ENCODE results near the gene ZNF549.
A peak's percentile ranks its signal among the peaks of the same experiment; 100 is the strongest.
"Not testable (repeated sequence)": the region's sequence is repeated elsewhere in the genome, so short reads cannot be mapped to it uniquely, and the experiment has no call there.

The ZNF549 gene

DNA sequence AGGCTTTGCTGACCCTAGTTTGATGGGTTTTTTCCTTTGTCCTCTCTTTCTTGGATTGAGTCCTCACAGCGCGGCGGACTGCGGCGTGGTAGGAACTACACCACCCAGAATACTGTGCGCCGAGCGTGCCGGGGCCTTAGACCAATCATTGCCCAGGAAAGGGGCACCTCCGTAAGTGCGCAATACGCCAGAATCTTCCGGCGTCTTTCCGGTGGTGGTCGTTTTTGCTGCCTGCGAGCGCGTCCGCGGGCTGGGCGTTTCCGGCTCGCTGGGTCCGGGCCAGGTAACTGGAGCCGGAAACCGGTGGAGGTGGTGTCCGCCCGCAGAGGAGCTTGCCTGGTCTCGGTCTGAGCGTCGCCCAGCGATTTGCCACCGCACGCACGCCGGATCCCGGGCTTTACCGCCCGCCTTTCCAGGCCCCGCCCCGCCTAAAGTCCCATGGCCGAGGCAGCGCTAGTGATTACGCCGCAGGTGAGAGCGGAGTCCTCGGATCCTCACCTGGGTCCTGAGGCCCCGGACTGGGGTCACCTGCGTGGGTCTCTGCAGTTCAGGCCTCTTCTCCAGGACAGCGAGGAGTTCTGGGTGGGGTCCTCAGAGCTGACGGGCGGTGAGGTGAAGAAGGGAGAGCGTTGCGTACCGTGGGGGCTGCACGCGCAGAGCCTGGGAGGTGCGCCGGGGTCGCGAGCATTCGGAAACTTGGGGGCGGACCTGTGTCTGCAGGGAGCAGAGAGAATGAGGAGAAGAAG, at the start of gene ZNF549:
ZNF549 (plus strand) TSS at position 221 of the 746 bp plus-strand sequence; CDS start at position 439, 218 bp downstream.
- peak; percentile 87 to 89 for DNase-seq

DNA sequence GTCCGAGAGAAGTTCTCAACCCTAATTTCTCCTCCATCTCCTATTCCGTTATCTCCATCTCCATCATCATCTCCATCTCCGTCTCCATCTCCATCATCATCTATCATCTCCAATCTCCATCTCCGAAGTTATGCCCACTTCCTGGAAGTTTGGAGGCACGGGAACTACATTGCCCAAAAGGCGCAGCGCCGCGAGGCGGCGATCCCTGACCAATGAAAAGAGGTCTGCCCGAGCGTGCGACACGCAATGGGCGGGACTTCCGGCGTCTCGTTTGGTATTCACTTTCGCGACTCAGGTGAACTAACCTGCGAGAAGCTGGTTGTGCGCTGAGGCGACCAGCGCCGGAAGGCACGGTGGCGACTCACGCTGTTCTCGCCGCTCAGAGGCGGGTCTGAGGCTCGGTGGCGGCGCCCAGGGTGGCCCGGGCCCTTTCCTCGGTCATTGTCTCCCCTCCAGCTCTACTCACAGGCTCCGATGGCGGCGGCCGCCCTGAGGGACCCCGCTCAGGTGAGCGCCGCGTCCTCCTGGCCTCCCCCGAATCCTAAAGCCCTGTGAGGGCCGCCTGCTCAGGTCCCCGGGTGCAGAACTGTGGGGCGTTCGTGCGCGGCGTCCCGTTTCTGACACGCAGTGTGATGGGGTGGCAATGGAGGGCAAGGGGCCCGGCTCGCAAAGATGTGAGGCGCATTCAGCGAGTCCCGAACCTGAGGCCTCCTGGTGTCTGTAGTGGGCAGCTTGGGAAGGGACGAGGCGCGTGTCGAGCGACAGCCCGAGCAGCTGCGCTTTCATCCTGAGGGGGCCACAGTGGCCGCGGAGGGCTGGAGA, 39.5 kb upstream of the ZNF549 start, which contains the start of gene ZNF419:
ZNF419 (plus strand) TSS at position 274 of the 822 bp plus-strand sequence; CDS start at position 475, 201 bp downstream.
- DNase-seq, result peak; percentile 93 to 95

DNA sequence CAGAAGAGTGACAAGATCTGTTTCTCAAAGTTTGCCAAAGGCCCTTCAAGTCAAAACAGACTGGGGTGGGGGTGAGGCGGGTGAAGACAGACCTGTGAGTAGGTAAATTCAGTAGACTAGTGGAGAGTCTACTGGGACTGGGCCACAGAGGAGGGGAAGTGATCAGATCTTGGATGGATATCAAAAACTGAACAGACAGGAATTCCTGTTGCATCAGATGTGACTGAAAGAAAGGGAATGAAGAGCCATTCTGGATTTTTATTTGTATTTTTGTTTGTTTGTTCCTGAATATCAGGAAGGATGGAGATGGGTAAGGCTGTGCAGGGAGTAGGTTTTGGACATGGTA, 38.9 kb upstream of the ZNF549 start:
- DNase-seq, result not testable (repeated sequence)

DNA sequence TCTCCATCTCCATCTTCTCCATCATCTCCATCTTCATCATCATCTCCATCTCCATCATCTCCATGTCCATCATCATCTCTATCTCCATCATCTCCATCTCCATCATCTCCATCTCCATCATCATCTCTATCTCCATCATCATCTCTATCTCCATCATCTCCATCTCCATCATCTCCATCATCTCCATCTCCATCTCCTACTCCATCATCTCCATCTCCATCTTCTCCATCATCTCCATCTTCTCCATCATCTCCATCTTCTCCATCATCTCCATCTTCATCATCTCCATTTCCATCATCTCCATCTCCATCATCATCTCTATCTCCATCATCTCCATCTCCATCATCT, 27.9 kb upstream of the ZNF549 start:
- DNase-seq, result not testable (repeated sequence)

DNA sequence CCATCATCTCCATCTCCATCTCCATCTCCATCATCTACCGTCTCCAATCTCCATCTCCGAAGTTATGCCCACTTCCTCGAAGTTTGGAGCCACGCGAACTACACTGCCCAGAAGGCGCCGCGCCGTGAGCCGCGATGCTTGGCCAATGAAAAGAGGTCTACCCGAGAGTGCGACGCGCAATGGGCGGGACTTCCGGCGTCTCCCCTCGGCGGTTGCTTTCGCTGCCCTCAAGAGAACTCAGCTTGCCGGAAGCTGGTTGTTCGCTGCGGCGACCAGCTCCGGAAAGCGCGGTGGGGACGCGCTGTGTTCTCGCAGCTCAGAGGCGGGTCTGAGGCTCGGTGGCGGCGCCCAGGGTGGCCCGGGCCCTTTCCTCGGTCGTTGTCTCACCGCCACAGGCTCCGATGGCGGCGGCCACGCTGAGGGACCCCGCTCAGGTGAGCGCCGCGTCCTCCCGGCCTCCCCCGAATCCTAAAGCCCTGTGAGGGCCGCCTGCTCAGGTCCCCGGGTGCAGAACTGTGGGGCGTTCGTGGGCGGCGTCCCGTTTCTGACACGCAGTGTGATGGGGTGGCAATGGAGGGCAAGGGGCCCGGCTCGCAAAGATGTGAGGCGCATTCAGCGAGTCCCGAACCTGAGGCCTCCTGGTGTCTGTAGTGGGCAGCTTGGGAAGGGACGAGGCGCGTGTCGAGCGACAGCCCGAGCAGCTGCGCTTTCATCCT, 27.3 kb upstream of the ZNF549 start, which contains the start of gene ZNF773:
ZNF773 (plus strand) TSS at position 259 of the 716 bp plus-strand sequence; CDS start at position 402, 143 bp downstream.
- DNase-seq, result peak; percentile 96 to 97

DNA sequence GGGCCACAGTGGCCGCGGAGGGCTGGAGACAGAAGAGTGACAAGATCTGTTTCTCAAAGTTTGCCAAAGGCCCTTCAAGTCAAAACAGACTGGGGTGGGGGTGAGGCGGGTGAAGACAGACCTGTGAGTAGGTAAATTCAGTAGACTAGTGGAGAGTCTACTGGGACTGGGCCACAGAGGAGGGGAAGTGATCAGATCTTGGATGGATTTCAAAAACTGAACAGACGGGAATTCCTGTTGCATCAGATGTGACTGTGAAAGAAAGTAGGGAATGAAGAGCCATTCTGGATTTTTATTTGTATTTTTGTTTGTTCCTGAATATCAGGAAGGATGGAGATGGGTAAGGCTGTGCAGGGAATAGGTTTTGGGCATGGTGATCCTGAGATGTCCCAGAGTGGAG, 26.8 kb upstream of the ZNF549 start:
- not testable (repeated sequence) for DNase-seq

DNA sequence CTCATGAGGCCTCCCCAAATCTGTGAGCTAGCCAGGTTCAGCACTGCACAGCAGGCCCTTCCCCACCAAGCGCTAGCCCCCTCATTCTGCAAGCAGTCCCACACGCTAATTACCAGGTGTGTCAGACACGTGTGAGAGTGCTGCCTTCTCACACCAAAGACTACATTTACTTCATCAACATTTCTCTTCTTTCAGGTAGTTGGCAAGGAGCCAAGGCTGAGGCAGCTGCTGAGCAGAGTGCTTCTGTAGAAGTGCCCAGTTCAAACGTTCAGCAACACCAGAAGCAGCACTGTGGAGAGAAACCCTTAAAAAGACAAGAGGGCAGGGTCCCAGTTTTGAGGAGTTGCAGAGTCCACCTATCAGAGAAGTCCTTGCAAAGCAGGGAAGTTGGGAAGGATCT, 21.0 kb upstream of the ZNF549 start:
- DNase-seq, result no peak

DNA sequence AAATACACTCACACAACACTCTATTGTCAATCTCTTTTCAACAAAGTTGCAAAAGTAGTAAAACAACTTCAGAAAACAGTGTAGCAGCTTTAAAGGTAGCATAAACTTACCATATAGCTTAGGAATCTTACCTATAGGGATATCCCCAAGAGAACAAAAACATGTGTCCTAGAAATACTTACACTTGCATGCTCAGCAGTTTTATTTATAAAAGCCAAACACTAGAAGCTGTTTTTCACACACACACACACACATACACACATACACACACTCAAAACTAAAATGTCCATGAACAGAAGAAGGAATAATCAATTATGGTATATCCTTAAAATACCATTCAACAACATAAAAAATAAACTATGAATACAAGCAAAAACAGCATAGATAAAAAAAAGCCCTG, 15.7 kb upstream of the ZNF549 start:
- no peak for DNase-seq

DNA sequence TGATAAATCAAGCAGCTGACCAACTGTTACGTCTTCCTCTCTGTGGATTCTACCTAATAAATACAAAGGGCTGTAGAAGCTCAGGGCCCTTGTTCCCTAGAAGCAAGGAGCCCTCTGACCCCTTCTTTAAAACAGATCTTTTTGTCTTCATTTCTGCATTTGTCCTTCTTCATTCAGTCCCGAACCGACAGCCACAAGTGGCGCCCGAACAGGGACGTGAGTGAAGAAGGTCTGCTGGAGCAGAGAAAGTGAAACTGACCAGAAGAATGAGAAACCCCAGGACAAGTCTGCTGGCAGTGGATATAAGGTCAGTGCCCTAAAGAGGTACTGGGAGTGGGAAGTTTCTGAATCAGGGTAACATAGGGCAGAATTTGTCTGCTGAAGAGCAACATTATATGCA, 14.3 kb upstream of the ZNF549 start:
- DNase-seq, result peak in 1 of 2 experiments; percentile 9

DNA sequence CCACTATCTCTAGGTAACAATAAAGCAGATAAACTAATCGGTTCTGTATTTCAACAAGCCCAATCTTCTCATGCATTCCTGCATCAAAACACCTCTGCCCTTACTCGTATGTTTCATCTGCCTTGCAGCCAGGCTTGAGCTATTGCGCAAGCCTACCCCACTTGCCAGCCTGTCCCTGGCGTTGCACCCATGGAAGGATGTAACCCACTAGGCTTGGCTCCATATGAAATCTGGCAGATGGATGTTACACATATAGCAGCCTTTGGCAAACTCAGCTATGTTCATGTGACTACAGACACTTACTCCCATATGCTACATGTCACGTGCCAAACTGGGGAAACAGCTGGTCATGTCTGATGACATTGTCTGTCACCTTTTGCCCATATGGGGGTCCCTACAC, 11.9 kb upstream of the ZNF549 start:
- DNase-seq, result no peak

DNA sequence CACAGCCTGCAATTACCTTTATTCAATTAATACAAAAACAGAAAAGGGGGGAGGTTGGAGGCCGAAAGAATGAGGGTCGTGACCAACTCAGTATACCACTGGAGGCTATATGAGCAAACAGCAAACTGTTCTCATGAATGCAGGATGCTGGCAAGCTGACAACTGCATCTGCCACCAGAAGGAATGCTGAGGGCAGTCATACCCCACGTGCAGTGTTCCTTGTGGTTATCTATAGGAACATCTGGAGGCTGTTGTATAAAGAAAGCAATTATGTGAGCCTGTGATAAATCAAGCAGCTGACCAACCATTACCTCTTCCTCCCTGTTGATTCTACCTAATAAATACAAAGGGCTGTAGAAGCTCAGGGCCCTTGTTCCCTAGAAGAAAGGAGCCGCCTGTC, 9.1 kb upstream of the ZNF549 start:
- DNase-seq, result not testable (repeated sequence)

DNA sequence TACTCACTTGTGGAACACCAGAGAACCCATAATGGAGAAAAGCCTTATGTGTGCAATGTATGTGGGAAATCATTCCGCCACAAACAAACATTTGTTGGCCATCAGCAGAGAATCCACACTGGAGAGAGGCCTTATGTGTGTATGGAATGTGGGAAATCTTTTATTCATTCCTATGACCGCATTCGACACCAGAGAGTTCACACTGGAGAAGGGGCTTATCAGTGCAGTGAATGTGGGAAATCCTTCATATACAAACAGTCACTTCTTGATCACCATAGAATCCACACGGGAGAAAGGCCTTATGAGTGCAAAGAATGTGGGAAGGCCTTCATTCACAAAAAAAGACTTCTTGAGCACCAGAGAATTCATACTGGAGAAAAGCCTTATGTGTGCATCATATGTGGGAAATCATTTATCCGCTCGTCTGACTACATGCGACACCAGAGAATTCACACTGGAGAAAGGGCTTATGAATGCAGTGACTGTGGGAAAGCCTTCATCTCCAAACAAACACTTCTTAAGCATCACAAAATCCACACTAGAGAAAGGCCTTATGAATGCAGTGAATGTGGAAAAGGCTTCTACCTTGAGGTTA, 10.9 kb downstream of the ZNF549 start:
- DNase-seq, result no peak

DNA sequence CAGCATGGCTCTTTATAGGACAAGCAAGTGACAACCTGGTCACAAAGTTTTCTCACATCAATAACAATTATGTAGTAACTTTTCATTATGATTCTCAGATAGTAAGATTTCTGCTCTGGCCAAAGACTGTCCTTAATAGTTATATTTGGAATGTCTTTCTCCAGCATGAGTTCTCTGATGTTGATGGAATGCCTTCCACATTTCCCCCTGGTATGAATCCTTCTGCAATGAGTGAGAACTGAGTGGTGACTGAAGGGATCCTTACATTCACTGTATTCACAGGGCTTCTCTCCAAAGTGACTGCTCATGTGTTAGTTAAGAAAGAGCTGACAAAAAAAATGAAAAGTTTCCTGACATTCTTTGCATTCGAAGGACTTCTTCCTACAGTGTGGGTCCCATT, 19.4 kb downstream of the ZNF549 start:
- DNase-seq, result no peak

DNA sequence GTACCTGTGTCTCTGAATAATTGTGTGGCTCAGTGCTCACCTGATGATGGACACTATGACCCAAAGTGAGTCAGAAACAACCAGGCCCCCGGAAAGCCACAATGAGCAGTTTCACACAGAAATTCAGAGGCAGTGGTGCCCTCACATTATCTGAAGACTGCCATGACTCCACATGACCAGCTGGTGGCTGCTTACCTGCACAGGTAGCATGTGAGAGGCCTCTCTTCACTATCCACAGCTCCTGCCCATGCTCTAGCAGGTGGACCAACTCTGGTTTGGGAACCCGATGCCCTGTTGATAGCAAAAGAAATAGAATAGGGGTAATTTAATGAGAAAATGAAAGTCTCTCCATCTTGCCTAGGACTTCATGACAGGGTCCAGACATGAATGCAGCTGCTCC, 25.3 kb downstream of the ZNF549 start:
- DNase-seq, result no peak

DNA sequence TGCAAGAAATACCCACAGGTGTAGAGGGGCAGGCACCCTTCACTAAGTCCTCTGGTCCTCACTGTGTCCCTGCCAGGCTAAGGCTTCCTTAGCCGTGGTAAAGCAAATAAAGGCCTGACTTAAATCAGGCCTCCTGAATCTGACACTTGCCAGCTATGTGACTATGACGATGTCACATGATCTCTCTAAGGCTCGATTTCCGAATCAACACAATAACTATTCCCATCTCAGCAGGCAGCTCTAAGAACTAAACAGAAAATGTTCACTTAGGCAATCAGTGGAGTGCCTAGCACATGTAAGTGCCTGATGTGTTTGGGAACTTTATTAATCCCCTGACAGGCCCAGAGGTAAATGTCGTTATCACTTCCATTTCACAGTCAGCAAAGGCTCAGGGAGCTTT, 30.5 kb downstream of the ZNF549 start:
- DNase-seq, result no peak

DNA sequence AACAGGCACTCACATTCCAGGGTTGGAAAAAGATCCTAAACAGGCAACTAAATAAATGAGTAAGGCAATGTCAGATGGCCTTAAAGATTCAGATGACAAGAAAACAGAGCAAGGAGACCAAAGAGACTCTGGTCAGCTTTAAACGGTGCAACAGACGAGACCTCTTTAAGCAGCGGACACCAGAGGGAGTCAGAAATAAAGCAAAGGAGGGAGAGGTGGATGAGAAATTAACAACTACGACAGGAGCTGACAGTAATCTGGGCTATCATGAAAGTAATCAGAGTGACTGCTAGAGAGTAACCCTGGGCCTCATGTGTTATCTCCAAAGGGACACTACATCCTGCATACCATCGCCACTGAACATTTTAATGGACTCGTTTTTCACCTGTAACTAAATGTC, 31.4 kb downstream of the ZNF549 start:
- no peak for DNase-seq

DNA sequence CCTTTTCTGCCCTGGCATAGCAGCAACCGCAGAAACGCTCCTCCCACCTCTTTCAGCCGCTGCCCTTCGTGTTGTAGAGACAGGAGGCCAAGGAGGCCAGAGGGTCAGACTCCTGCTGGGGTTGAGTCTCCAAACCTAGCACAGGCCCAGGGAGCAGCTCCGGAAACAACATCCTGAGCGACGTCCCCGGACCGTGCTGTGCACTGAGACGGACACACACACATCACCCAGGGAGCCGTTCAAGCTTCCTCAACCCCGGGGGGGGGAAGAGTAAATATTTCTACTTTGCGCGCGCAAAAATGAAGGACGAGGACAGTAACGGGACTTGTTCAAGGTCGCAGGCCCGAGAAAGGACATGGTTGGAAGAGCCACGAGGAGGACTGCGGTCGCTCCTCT, 31.9 kb downstream of the ZNF549 start:
- peak; percentile 15 to 25 for DNase-seq

DNA sequence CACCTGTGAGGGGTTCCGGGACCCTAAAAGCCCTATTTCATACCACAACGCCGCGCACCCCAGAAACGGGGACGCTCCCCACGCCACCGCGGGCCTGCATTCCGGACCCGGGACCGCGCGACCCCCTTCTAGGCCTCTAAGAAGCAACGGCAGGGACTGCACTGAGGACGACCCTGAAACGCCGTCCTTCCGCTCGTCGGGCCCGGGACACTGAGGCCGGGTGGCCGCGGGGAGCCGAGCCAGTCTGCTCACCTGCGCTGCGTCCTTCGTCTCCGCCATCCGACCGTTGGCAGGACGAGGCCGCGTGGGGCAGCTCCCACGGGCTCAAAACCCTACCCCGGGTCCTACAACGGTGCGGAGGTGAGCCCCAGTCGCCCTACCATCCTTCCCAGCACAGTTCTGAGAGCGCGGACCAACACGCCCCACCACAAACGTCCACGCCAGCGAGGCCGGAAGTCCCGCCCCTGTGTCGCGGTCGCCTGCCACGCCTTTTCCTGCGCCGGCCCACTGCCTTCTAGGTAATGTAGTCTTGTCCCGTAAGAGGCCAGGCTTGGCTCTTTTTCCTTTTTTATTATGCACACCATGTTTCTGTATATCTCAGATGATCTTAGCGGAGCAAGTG, 32.4 kb downstream of the ZNF549 start, which contains the start of gene ZNF550:
ZNF550 (minus strand) TSS at position 460 of the 622 bp plus-strand sequence; CDS start at position 279, 181 bp downstream.
- DNase-seq, result peak; percentile 86 to 91

DNA sequence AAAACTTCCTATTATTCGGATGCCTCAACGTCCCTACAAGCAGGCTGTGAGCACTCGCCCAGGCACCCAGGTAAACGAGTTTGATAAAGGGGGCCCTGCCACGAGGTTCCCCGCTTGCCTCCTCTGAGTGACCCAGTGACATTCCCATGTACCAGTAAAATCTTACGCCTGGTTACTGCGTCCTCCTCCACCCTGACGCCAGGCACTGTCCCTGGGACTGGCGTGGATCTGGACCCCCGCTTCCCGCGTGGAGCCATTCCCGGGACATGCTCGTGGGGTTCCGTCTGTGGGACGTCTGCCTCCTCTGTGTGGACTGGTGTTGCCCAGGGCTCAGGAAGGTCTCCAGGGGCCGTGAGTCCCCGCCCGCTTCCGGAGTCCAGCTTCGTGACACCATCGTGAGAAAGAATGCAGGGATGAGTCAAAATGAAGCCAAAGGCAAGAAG, 32.9 kb downstream of the ZNF549 start:
- DNase-seq, result no peak

DNA sequence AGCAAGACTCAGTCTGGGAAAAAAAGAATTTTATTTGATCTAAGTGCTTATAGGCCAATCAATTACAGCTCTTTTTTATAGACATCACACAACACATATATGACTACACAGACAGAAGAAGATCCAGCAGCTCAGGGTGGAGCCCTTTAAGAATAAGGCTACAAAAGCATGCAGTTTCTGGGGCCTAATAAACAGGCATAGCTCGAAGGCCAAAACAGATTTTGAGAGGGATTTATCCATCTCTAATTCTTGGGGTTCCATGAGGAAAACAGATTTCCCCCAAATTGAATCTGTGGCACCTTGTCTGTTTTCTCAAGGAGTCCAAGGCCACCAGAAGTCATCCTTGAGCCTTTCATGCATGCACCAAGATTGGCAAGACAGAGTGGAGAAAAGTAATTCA, 36.4 kb downstream of the ZNF549 start:
- DNase-seq, result no peak

DNA sequence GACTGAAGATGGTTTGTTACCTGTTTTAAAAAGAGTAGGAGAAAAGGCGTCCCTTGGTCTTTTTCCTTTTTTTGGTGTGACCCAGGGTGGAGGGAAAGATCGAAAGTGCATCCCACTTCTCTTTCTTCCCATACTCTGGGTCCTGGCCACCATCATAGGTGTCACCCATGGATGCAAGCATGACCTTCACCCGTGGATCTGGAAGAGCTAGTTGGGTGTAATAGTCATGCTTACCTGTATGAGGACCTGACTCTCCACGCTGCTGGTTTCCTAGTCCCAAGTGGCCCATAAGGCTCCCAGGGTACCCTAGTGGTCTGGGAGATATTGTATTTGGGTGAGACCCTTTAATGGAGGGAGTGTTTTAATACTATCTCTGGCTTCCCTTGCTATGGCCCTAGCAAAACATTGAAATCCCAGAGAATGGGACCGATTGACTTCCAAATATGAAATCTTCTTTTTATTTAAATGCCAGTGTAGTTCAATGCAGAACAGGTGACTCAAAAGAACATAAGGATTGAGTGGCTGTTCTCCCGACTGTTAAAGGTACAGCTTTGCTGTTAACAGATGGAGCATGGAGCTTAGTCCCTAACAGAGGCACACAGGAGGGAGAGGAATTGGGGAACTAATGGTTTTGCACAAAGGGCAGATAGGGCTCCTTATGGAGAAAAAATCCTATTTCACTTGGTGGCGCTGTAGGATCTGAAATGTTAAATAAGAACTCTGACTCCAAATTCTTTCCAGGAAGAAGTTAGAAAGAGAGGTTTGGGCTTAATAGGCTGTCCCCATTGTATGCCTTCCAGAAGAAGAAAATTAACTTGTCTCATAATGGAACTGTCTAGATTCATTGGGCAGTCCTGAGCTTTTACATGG, 39.5 kb downstream of the ZNF549 start:
- DNase-seq, result no peak
